ENCODE measurements around the gene LRRC8C.

LRRC8C gene

GRCh38 chr1:89670163-89670562, 37.2 kb downstream of the LRRC8C start:
- no peak overlapping the region for H3K4me3 ChIP-seq (ENCODE audit: insufficient read depth, low read depth, low read length, poor library complexity, severe bottlenecking)

GRCh38 chr1:89670711-89671110, 37.8 kb downstream of the LRRC8C start:
- no peaks in the 10 kb centered on the region for H3K9me3 ChIP-seq (ENCODE audit: control insufficient read depth, low read length)
- peaks cover 47% of the 10 kb centered on the region for H3K4me1 ChIP-seq (ENCODE audit: control insufficient read depth, insufficient read depth, low read length, poor library complexity, severe bottlenecking)
- no peak overlapping the region for H3K27ac ChIP-seq (ENCODE audit: insufficient read depth, low read length, poor library complexity, severe bottlenecking)

More at GRCh38 chr1:89670163-89670562, 37.2 kb downstream of the LRRC8C start:
- H3K4me1 ChIP-seq (ENCODE audit: control insufficient read depth, insufficient read depth, low read length, poor library complexity, severe bottlenecking) = peaks cover 43% of the 10 kb centered on the region
- peak overlapping the region; percentile 50 for H3K27ac ChIP-seq (ENCODE audit: insufficient read depth, low read length, poor library complexity, severe bottlenecking)
- H3K9me3 ChIP-seq (ENCODE audit: control insufficient read depth, low read length) = no peaks in the 10 kb centered on the region
- no peak for DNase-seq
- H3K27me3 ChIP-seq (replicated peaks; ENCODE audit: control insufficient read depth, insufficient read depth, low read length, poor library complexity, severe bottlenecking) = no peaks in the 10 kb centered on the region
- H3K36me3 ChIP-seq (ENCODE audit: control insufficient read depth, insufficient read depth, low read length) = no peaks in the 10 kb centered on the region

GRCh38 chr1:89671775-89672488, 39.0 kb downstream of the LRRC8C start:
- no peaks in the 10 kb centered on the region for H3K9me3 ChIP-seq (ENCODE audit: control insufficient read depth, low read length)
- no peaks in the 10 kb centered on the region for H3K27me3 ChIP-seq (replicated peaks; ENCODE audit: control insufficient read depth, insufficient read depth, low read length, poor library complexity, severe bottlenecking)
- H3K4me1 ChIP-seq (ENCODE audit: control insufficient read depth, insufficient read depth, low read length, poor library complexity, severe bottlenecking) = peaks cover 38% of the 10 kb centered on the region
- no peak for DNase-seq
- no peaks in the 10 kb centered on the region for H3K36me3 ChIP-seq (ENCODE audit: control insufficient read depth, insufficient read depth, low read length)
- H3K4me3 ChIP-seq (ENCODE audit: insufficient read depth, low read depth, low read length, poor library complexity, severe bottlenecking) = no peak overlapping the region
- no peak overlapping the region for H3K27ac ChIP-seq (ENCODE audit: insufficient read depth, low read length, poor library complexity, severe bottlenecking)

More at GRCh38 chr1:89670711-89671110, 37.8 kb downstream of the LRRC8C start:
- Histone ChIP-seq H3K27me3 (replicated peaks; ENCODE audit: control insufficient read depth, insufficient read depth, low read length, poor library complexity, severe bottlenecking) (no peaks in the 10 kb centered on the region), H3K36me3 (ENCODE audit: control insufficient read depth, insufficient read depth, low read length) (no peaks in the 10 kb centered on the region), H3K4me3 (ENCODE audit: insufficient read depth, low read depth, low read length, poor library complexity, severe bottlenecking) (no peak overlapping the region)
- DNase-seq = no peak

GRCh38 chr1:89672489-89673183, 39.7 kb downstream of the LRRC8C start:
- H3K36me3 ChIP-seq (ENCODE audit: control insufficient read depth, insufficient read depth, low read length) = no peaks in the 10 kb centered on the region
- no peak overlapping the region for H3K27ac ChIP-seq (ENCODE audit: insufficient read depth, low read length, poor library complexity, severe bottlenecking)
- no peak for DNase-seq
- no peaks in the 10 kb centered on the region for H3K9me3 ChIP-seq (ENCODE audit: control insufficient read depth, low read length)
- no peaks in the 10 kb centered on the region for H3K27me3 ChIP-seq (replicated peaks; ENCODE audit: control insufficient read depth, insufficient read depth, low read length, poor library complexity, severe bottlenecking)
- H3K4me1 ChIP-seq (ENCODE audit: control insufficient read depth, insufficient read depth, low read length, poor library complexity, severe bottlenecking) = peaks cover 31% of the 10 kb centered on the region
- no peak overlapping the region for H3K4me3 ChIP-seq (ENCODE audit: insufficient read depth, low read depth, low read length, poor library complexity, severe bottlenecking)

GRCh38 chr1:89673251-89673650, 40.3 kb downstream of the LRRC8C start:
- Histone ChIP-seq H3K36me3 (ENCODE audit: control insufficient read depth, insufficient read depth, low read length) (no peaks in the 10 kb centered on the region), H3K27ac (ENCODE audit: insufficient read depth, low read length, poor library complexity, severe bottlenecking) (no peak overlapping the region), H3K4me1 (ENCODE audit: control insufficient read depth, insufficient read depth, low read length, poor library complexity, severe bottlenecking) (peaks cover 25% of the 10 kb centered on the region), H3K9me3 (ENCODE audit: control insufficient read depth, low read length) (no peaks in the 10 kb centered on the region), H3K4me3 (ENCODE audit: insufficient read depth, low read depth, low read length, poor library complexity, severe bottlenecking) (no peak overlapping the region), H3K27me3 (replicated peaks; ENCODE audit: control insufficient read depth, insufficient read depth, low read length, poor library complexity, severe bottlenecking) (no peaks in the 10 kb centered on the region)
- no peak for DNase-seq

GRCh38 chr1:89675677-89676076, 42.8 kb downstream of the LRRC8C start:
- Histone ChIP-seq H3K4me3 (ENCODE audit: insufficient read depth, low read depth, low read length, poor library complexity, severe bottlenecking) (no peak overlapping the region), H3K36me3 (ENCODE audit: control insufficient read depth, insufficient read depth, low read length) (no peaks in the 10 kb centered on the region), H3K4me1 (ENCODE audit: control insufficient read depth, insufficient read depth, low read length, poor library complexity, severe bottlenecking) (peaks cover 10% of the 10 kb centered on the region), H3K27me3 (replicated peaks; ENCODE audit: control insufficient read depth, insufficient read depth, low read length, poor library complexity, severe bottlenecking) (no peaks in the 10 kb centered on the region), H3K27ac (ENCODE audit: insufficient read depth, low read length, poor library complexity, severe bottlenecking) (no peak overlapping the region), H3K9me3 (ENCODE audit: control insufficient read depth, low read length) (no peaks in the 10 kb centered on the region)
- no peak for DNase-seq

GRCh38 chr1:89681045-89681729, 48.3 kb downstream of the LRRC8C start:
- DNase-seq = no peak
- H3K27me3 ChIP-seq (replicated peaks; ENCODE audit: control insufficient read depth, insufficient read depth, low read length, poor library complexity, severe bottlenecking) = no peaks in the 10 kb centered on the region
- no peak overlapping the region for H3K4me3 ChIP-seq (ENCODE audit: insufficient read depth, low read depth, low read length, poor library complexity, severe bottlenecking)
- H3K27ac ChIP-seq (ENCODE audit: insufficient read depth, low read length, poor library complexity, severe bottlenecking) = no peak overlapping the region
- peaks cover 2% of the 10 kb centered on the region for H3K36me3 ChIP-seq (ENCODE audit: control insufficient read depth, insufficient read depth, low read length)
- H3K4me1 ChIP-seq (ENCODE audit: control insufficient read depth, insufficient read depth, low read length, poor library complexity, severe bottlenecking) = no peaks in the 10 kb centered on the region
- H3K9me3 ChIP-seq (ENCODE audit: control insufficient read depth, low read length) = no peaks in the 10 kb centered on the region

- Histone ChIP-seq H3K36me3 (ENCODE audit: control insufficient read depth, insufficient read depth, low read length) (peaks cover 15% of the 10 kb centered on the region), H3K4me1 (ENCODE audit: control insufficient read depth, insufficient read depth, low read length, poor library complexity, severe bottlenecking) (no peaks in the 10 kb centered on the region), H3K27me3 (replicated peaks; ENCODE audit: control insufficient read depth, insufficient read depth, low read length, poor library complexity, severe bottlenecking) (no peaks in the 10 kb centered on the region), H3K27ac (ENCODE audit: insufficient read depth, low read length, poor library complexity, severe bottlenecking) (no peak overlapping the region), H3K9me3 (ENCODE audit: control insufficient read depth, low read length) (no peaks in the 10 kb centered on the region), H3K4me3 (ENCODE audit: insufficient read depth, low read depth, low read length, poor library complexity, severe bottlenecking) (no peak overlapping the region)
- no peak for DNase-seq
These were observed 49.7 kb downstream of the LRRC8C start for GRCh38 chr1:89682611-89683010.

GRCh38 chr1:89685461-89685860, 52.5 kb downstream of the LRRC8C start:
- peaks cover 38% of the 10 kb centered on the region for H3K36me3 ChIP-seq (ENCODE audit: control insufficient read depth, insufficient read depth, low read length)
- no peaks in the 10 kb centered on the region for H3K4me1 ChIP-seq (ENCODE audit: control insufficient read depth, insufficient read depth, low read length, poor library complexity, severe bottlenecking)
- no peak overlapping the region for H3K4me3 ChIP-seq (ENCODE audit: insufficient read depth, low read depth, low read length, poor library complexity, severe bottlenecking)
- no peak overlapping the region for H3K27ac ChIP-seq (ENCODE audit: insufficient read depth, low read length, poor library complexity, severe bottlenecking)
- H3K9me3 ChIP-seq (ENCODE audit: control insufficient read depth, low read length) = no peaks in the 10 kb centered on the region
- no peaks in the 10 kb centered on the region for H3K27me3 ChIP-seq (replicated peaks; ENCODE audit: control insufficient read depth, insufficient read depth, low read length, poor library complexity, severe bottlenecking)
- no peak for DNase-seq

- Histone ChIP-seq H3K4me3 (ENCODE audit: insufficient read depth, low read depth, low read length, poor library complexity, severe bottlenecking) (no peak overlapping the region), H3K4me1 (ENCODE audit: control insufficient read depth, insufficient read depth, low read length, poor library complexity, severe bottlenecking) (no peaks in the 10 kb centered on the region), H3K36me3 (ENCODE audit: control insufficient read depth, insufficient read depth, low read length) (peaks cover 38% of the 10 kb centered on the region), H3K27me3 (replicated peaks; ENCODE audit: control insufficient read depth, insufficient read depth, low read length, poor library complexity, severe bottlenecking) (no peaks in the 10 kb centered on the region), H3K27ac (ENCODE audit: insufficient read depth, low read length, poor library complexity, severe bottlenecking) (no peak overlapping the region), H3K9me3 (ENCODE audit: control insufficient read depth, low read length) (no peaks in the 10 kb centered on the region)
- no peak for DNase-seq
These were observed 53.6 kb downstream of the LRRC8C start for GRCh38 chr1:89686520-89686919.
